Central memory CD4-positive, alpha-beta T cell (primary cell): ENCODE data around the gene SLAMF7.
A peak's percentile ranks its signal among the peaks of the same experiment; 100 is the strongest.
"Not testable (repeated sequence)": the region's sequence is repeated elsewhere in the genome, so short reads cannot be mapped to it uniquely, and the experiment has no call there.

Experiments
- DNase-seq: peaks from one replicate; pipeline ENCODE4 v3.0.0; 2022

The SLAMF7 gene

GRCh38 chr1:160721473-160721872 is 17.6 kb upstream of the SLAMF7 start:
- no peak for DNase-seq

- DNase-seq = no peak
Observed at GRCh38 chr1:160722726-160723125, 16.3 kb upstream of the SLAMF7 start.

- no peak for DNase-seq
Observed at GRCh38 chr1:160723332-160723731, 15.7 kb upstream of the SLAMF7 start.

- no peak for DNase-seq
Observed at GRCh38 chr1:160724465-160725242, 14.4 kb upstream of the SLAMF7 start.

- no peak for DNase-seq
Observed at GRCh38 chr1:160726114-160726497, 12.9 kb upstream of the SLAMF7 start.

GRCh38 chr1:160726498-160727315 is 12.3 kb upstream of the SLAMF7 start:
- DNase-seq = peak; percentile 68

- DNase-seq = no peak
Observed at GRCh38 chr1:160727316-160727640, 11.8 kb upstream of the SLAMF7 start.

GRCh38 chr1:160731564-160731963 is 7.5 kb upstream of the SLAMF7 start:
- not testable (repeated sequence) for DNase-seq

GRCh38 chr1:160731990-160732389 is 7.1 kb upstream of the SLAMF7 start:
- no peak for DNase-seq

GRCh38 chr1:160733898-160734297 is 5.1 kb upstream of the SLAMF7 start:
- no peak for DNase-seq

GRCh38 chr1:160734301-160734700 is 4.7 kb upstream of the SLAMF7 start:
- DNase-seq = no peak

- no peak for DNase-seq
Observed at GRCh38 chr1:160738271-160738670, 776 bp upstream of the SLAMF7 start.

GRCh38 chr1:160740133-160740688 is 1.2 kb downstream of the SLAMF7 start:
- no peak for DNase-seq

GRCh38 chr1:160741092-160741501 is 2.0 kb downstream of the SLAMF7 start:
- no peak for DNase-seq

GRCh38 chr1:160741612-160742348 is 2.7 kb downstream of the SLAMF7 start:
- no peak for DNase-seq

GRCh38 chr1:160742428-160743127 is 3.5 kb downstream of the SLAMF7 start:
- DNase-seq = no peak

- no peak for DNase-seq
Observed at GRCh38 chr1:160743266-160743665, 4.2 kb downstream of the SLAMF7 start.

GRCh38 chr1:160744199-160744851 is 5.3 kb downstream of the SLAMF7 start:
- DNase-seq = no peak

GRCh38 chr1:160744852-160745520 is 5.9 kb downstream of the SLAMF7 start:
- no peak for DNase-seq

GRCh38 chr1:160745551-160745950 is 6.5 kb downstream of the SLAMF7 start:
- no peak for DNase-seq

- DNase-seq = no peak
Observed at GRCh38 chr1:160746836-160747500, 7.9 kb downstream of the SLAMF7 start.
